GM12875 (cell line): ENCODE measurements around the gene MEGF6.

Experiments used
- H3K4me3 ChIP-seq: one replicate; pipeline ENCODE4 v1.5.1; 2011; ENCODE audit warnings: low read depth, low read length, control low read depth
- TF ChIP-seq, protein P1 (sequence below): IDR thresholded peaks from 2 replicates; pipeline ENCODE4 v1.5.1; 2011; ENCODE audit warnings: low read depth, mild to moderate bottlenecking, control low read depth, inconsistent platforms, low read length, moderate library complexity, borderline replicate concordance; ENCODE audit not compliant: insufficient read depth

The MEGF6 gene

DNA sequence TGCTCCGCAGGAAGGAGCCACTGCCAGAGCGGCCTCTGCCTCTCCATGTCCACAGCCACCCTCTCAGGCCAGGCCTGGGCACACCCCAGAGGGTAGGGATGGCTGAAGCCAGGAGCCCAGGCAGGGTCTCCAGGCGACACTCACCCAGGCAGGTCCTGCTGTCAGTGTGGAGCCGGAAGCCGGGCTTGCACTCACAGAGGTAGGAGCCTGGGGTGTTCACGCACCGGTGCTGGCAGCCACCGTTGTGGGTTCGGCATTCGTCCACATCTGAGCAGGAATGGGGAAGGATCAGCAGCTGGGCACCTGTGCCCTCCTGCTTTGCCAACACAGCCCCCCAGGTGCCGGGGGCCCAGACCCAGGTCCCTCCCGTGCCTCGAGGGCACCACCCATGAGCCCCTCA lies 87.3 kb downstream of the MEGF6 start:
- TF ChIP-seq, protein P1, sequence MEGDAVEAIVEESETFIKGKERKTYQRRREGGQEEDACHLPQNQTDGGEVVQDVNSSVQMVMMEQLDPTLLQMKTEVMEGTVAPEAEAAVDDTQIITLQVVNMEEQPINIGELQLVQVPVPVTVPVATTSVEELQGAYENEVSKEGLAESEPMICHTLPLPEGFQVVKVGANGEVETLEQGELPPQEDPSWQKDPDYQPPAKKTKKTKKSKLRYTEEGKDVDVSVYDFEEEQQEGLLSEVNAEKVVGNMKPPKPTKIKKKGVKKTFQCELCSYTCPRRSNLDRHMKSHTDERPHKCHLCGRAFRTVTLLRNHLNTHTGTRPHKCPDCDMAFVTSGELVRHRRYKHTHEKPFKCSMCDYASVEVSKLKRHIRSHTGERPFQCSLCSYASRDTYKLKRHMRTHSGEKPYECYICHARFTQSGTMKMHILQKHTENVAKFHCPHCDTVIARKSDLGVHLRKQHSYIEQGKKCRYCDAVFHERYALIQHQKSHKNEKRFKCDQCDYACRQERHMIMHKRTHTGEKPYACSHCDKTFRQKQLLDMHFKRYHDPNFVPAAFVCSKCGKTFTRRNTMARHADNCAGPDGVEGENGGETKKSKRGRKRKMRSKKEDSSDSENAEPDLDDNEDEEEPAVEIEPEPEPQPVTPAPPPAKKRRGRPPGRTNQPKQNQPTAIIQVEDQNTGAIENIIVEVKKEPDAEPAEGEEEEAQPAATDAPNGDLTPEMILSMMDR = no peak
- no peak overlapping the region for H3K4me3 ChIP-seq

DNA sequence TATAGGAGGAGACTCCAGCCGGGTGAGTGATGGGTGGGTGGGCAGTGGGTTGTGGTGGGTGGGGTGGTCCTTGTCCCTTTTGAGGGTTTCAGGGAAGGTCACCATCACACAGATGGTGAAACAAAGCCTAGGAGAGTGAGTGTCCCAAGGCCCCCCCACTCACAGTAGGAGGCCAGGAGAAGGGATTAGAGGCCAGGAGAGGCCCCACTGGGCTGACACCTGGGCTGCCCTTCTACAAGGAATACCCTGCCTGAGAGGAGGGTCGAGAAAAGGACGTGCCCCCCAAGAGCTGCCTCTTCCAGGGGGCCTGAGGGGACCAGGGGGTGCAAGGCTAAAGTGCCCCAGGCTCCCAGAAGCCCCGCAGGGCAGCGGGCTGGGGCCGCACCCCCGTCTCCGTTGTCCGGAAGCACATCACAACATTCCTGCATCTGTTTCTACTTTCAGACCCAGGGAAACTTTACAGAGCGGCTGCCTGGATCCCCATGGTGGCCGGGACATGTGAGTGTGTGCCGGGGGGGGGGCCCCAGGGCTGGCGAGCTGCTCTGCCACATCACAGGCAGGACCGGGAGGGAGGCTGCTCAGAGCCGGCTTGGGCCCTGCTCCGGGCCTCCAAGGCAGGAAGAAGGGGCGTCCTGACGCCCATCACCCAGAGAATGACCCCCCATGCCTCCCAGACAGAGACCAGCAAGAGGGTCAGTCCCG lies 88.6 kb downstream of the MEGF6 start:
- TF ChIP-seq, protein P1 = no peak
- H3K4me3 ChIP-seq = no peak overlapping the region

DNA sequence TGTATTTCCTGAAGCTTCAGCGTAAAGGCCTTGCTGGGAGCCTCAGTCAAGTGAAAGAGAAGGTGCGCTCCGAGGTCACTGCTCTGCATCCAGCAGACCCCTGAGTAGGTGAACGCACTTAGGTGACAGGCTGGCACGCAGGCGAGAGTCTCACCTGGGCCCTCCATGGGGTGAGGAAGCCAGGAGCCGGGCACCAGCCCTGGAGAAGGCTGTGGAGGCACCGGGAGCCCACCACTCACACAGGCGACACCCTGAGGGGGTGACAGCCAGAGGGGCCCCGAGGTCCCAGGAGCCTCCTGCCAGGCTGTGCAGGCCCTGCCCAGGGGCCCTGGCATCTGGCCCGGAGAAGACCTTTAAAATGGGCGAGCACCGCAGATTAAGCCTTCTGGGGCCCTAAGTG lies 89.2 kb downstream of the MEGF6 start:
- H3K4me3 ChIP-seq = no peak overlapping the region
- TF ChIP-seq, protein P1 = no peak

DNA sequence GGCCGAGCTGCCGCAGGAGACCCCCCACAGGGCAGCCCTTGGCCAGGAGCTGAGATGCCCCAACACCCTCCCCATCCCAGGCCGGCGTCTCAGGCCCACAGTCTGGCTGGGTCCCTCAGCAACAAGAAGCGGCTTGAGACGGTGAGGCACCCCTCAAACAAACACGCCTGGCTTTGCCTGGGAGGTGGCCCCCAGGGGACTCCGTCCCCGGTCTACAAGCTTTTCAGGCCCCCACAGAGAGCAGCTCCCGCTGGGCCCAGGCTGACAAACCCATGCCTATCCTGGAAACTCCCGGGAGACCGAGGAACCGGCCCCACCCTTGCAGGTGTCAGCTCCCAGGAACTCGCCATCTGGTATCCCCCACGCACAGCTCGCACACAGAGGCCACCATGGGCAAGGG lies 89.9 kb downstream of the MEGF6 start:
- no peak overlapping the region for H3K4me3 ChIP-seq
- TF ChIP-seq, protein P1 = no peak

DNA sequence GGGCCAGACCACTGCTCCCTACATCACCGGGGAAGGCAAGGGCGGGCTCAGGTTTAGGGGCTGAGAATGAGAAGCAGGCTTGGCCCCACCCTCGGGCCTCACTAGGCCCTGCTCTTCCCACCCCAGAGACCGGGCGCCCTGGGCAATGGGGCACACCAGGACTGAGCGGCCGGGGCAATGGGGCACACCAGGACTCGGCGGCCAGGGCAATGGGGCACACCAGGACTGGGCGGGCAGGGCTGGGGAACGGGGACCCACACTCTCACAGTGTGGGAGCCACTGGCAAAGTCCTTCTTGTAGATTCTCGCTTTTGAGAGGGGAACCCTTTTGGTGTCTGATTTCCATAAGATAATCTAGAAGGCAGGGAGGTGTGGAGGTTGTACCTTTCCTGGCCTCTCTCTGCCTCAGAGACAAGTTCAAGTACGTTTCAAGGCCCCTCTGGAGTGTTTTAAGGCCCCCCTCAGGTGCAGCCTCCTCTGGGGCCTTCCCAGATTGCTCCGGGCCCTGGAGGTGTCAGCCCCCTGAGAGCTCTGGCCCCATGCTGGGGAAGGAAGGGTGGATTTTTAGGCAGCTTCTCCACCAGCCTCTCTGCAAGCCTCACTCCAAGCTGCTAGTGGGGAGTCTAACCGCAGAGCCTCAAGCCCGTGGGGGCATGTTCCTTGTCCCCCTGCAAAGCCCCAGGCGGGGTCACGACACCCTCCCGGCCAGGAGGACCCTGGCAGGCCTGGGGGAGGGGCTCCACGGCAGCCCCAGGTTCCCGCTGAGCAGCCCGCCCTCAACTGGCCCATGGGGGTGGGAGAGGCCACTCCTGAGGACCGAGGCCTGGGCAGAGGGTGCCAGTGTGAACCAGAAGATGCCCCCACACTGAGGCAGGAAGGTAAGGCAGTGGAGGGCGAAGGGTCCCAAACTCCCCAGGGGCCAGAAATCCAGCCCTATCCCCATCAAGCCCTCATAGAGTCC lies 90.6 kb downstream of the MEGF6 start:
- no peak overlapping the region for H3K4me3 ChIP-seq
- TF ChIP-seq, protein P1 = no peak

DNA sequence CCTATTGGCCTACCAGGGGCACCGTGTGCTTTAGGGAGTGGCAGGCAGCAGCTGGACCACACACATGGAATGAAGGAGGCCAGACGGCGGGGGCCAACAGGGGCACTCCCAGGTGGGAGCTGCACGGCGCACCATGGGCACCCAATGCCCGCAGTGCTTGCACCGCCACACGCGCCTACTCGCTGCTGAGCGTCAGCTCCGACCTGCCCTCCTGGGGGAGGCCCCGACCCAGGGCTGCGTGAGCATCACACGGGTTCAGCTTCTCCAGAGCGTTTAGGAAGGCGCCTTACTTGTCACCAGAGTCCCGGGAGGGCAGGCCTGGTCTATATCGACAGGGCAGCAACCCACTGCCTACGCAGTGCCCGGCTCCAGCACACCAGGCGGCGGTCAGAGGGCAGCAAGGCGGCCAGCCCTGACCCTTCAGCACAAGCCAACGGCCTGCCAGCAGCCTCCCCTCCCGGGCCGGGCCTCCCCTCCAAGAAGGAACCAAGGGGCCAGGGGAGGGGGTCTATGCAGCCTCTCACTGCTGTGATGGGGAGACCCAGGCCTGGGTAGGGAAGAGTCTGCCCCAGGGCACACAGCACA lies 91.9 kb downstream of the MEGF6 start:
- TF ChIP-seq, protein P1 = no peak
- H3K4me3 ChIP-seq = no peak overlapping the region

DNA sequence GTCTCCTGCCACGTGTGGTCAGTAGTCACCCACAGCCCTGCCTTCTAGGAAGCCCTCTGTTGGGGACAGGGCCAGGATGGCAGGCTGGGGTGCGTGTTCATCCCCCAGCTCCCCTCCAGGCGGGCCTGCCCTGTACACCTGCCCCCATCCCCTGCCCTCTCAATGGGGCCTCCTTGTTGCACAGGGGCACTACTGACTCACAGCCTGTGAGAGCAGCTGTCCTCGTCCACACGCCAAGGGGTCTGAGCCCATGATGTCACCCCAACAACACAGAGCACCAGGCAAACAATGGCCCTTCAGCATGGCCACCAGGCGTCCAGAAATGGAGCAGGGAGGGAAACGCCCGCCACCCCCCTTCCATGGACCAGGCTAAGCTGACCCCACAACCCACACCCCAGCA lies 92.6 kb downstream of the MEGF6 start:
- TF ChIP-seq, protein P1 = no peak
- no peak overlapping the region for H3K4me3 ChIP-seq
